HCT116 (cell line): ENCODE data around the gene TGM6. TPM values are rescaled to one million over a fixed set of nuclear protein-coding genes. Genes with fewer than 3 reads are reported as not detected.

Source experiments
- ATAC-seq: fragments of 200-7000 bp; cut with Tn5 transposase; 2 replicates; pipeline ENCODE4 v1.9.1; 2020; ENCODE audit warnings: mild to moderate bottlenecking, moderate library complexity
- BruUV-seq: library from RNA; stranded (reverse); fragments of 400-500 nt; replicated peaks from 2 replicates; lab custom pipeline; 2021; lab: Mats Ljungman, UMichigan
- CTCF ChIA-PET: fragments of 300-600 bp; sonication (Branson Sonifier 250); formaldehyde crosslinking; loops from one replicate; lab custom pipeline; 2021; ENCODE audit warnings: antibody characterized with exemption; lab: Charles Lee
- POLR2A ChIA-PET: fragments of 300-600, 350-600 bp; sonication (Branson Sonifier 250); formaldehyde crosslinking; loops from one replicate; lab custom pipeline; 2021; ENCODE audit warnings: antibody characterized with exemption; lab: Charles Lee
- RAD21 ChIA-PET, 2 experiments: fragments of 300-600 bp; sonication (Branson Sonifier 250); formaldehyde crosslinking; loops; one replicate each; lab custom pipeline; 2023; ENCODE audit warnings: low total read pairs in 2 of 2; ENCODE audit not compliant: uncharacterized antibody in 2 of 2, unreplicated experiment in 2 of 2, low non-redundant PET in 1 of 2; lab: Charles Lee
- DNase-seq: peaks from one replicate; pipeline ENCODE4 v3.0.0-alpha.2; 2010; ENCODE audit warnings: low read depth, low spot score
- H2AFZ ChIP-seq: fragments of 200-600 bp; shearing (Covaris generic), sonication (generic); 2 replicates; pipeline ENCODE4 v1.6.1; 2017; ENCODE audit warnings: low read depth, mixed run types, mixed read lengths, antibody characterized with exemption, low read length; ENCODE audit not compliant: poor library complexity, severe bottlenecking
- H3K27ac ChIP-seq: 2 replicates; pipeline ENCODE4 v1.5.1; 2012; ENCODE audit warnings: low read depth, low read length
- H3K27me3 ChIP-seq: fragments of 200-600 bp; sonication (generic); 2 replicates; pipeline ENCODE4 v1.6.1; 2016; ENCODE audit warnings: mixed run types, low read length, mixed read lengths; ENCODE audit not compliant: insufficient read depth
- H3K36me3 ChIP-seq, 2 experiments: fragments of 200-500 bp in 1 of 2; fragments of 200-600 bp in 1 of 2; sonication (Bioruptor generic) in 1 of 2; sonication (generic) in 1 of 2; 2 replicates each; pipeline versions ENCODE4 v1.5.1 to v1.6.1; 2014 to 2016; ENCODE audit warnings: low read length in 2 of 2, inconsistent platforms in 1 of 2, mixed read lengths in 1 of 2, mixed run types in 1 of 2; ENCODE audit not compliant: insufficient read depth in 2 of 2, control insufficient read depth in 1 of 2
- H3K4me1 ChIP-seq, 2 experiments: fragments of 200-600 bp in 1 of 2; sonication (generic) in 1 of 2; 2 replicates each; pipeline versions ENCODE4 v1.5.1 to v1.6.1; 2012 to 2017; ENCODE audit warnings: low read length in 2 of 2, inconsistent platforms in 1 of 2, mild to moderate bottlenecking in 1 of 2, mixed read lengths in 1 of 2, mixed run types in 1 of 2, moderate library complexity in 1 of 2; ENCODE audit not compliant: insufficient read depth in 2 of 2, control insufficient read depth in 1 of 2
- H3K4me2 ChIP-seq: fragments of 200-600 bp; sonication (generic); 2 replicates; pipeline ENCODE4 v1.6.1; 2017; ENCODE audit warnings: mixed run types, low read length, mixed read lengths
- H3K4me3 ChIP-seq, 2 experiments: fragments of 200-600 bp in 1 of 2; sonication (generic) in 1 of 2; replicated peaks in 1 of 2; 2 replicates each; pipeline ENCODE4 v1.5.1; 2011 to 2016; ENCODE audit warnings: low read length in 2 of 2, control low read depth in 1 of 2, low read depth in 1 of 2, mild to moderate bottlenecking in 1 of 2, mixed read lengths in 1 of 2, mixed run types in 1 of 2
- H3K79me2 ChIP-seq: fragments of 200-600 bp; sonication (generic); 2 replicates; pipeline ENCODE4 v1.6.1; 2017; ENCODE audit warnings: mild to moderate bottlenecking, mixed run types, low read length, moderate library complexity, mixed read lengths; ENCODE audit not compliant: insufficient read depth
- H3K9ac ChIP-seq: fragments of 200-600 bp; sonication (generic); 2 replicates; pipeline ENCODE4 v1.6.1; 2016; ENCODE audit warnings: low read length, mixed read lengths
- H3K9me2 ChIP-seq: fragments of 200-600 bp; sonication (generic), shearing (Covaris generic); 2 replicates; pipeline ENCODE4 v1.6.1; 2017; ENCODE audit warnings: mixed run types, mild to moderate bottlenecking, moderate library complexity; ENCODE audit not compliant: insufficient read depth
- H3K9me3 ChIP-seq, 2 experiments: fragments of 200-500 bp in 1 of 2; fragments of 200-600 bp in 1 of 2; sonication (Bioruptor generic) in 1 of 2; sonication (generic) in 1 of 2; 2 replicates each; pipeline ENCODE4 v1.6.1; 2014 to 2017; ENCODE audit warnings: low read length in 2 of 2, mixed read lengths in 2 of 2, inconsistent platforms in 1 of 2, low read depth in 1 of 2, mild to moderate bottlenecking in 1 of 2, mixed run types in 1 of 2, moderate library complexity in 1 of 2; ENCODE audit not compliant: control insufficient read depth in 1 of 2, insufficient read depth in 1 of 2
- H4K20me1 ChIP-seq: fragments of 200-600 bp; sonication (generic), shearing (Covaris generic); 2 replicates; pipeline ENCODE4 v1.6.1; 2017; ENCODE audit warnings: mixed run types, mild to moderate bottlenecking, moderate library complexity; ENCODE audit not compliant: insufficient read depth
- CEBPB ChIP-seq: IDR thresholded peaks from 2 replicates; pipeline ENCODE4 v1.6.1; 2012; ENCODE audit warnings: low read depth
- EGR1 ChIP-seq: IDR thresholded peaks from 2 replicates; pipeline ENCODE4 v1.6.1; 2012; ENCODE audit warnings: low read depth
- ELF1 ChIP-seq: IDR thresholded peaks from 2 replicates; pipeline ENCODE4 v1.6.1; 2012; ENCODE audit warnings: low read depth, borderline replicate concordance
- EZH2 ChIP-seq: fragments of 200-600 bp; sonication (generic); IDR thresholded peaks from 2 replicates; pipeline ENCODE4 v1.6.1; 2017; ENCODE audit warnings: antibody characterized with exemption, mixed run types
- FOSL1 ChIP-seq: IDR thresholded peaks from 2 replicates; pipeline ENCODE4 v1.6.1; 2012; ENCODE audit warnings: low read depth
- JUND ChIP-seq: IDR thresholded peaks from 2 replicates; pipeline ENCODE4 v1.6.1; 2012
- RAD21 ChIP-seq: IDR thresholded peaks from 2 replicates; pipeline ENCODE4 v1.6.1; 2012; ENCODE audit warnings: low read depth, mild to moderate bottlenecking
- SIN3A ChIP-seq: IDR thresholded peaks from 2 replicates; pipeline ENCODE4 v1.6.1; 2012; ENCODE audit warnings: low read depth
- SP1 ChIP-seq: IDR thresholded peaks from 2 replicates; pipeline ENCODE4 v1.6.1; 2012; ENCODE audit warnings: low read depth
- YY1 ChIP-seq: IDR thresholded peaks from 2 replicates; pipeline ENCODE4 v1.6.1; 2011; ENCODE audit warnings: low read length, low read depth, moderate library complexity, mild to moderate bottlenecking; ENCODE audit not compliant: insufficient replicate concordance; ENCODE audit errors: extremely low read depth
- ZFX ChIP-seq: fragments of 450-650 bp; IDR thresholded peaks from 2 replicates; pipeline ENCODE4 v1.6.1; 2017
- ZNF274 ChIP-seq: fragments of 200-500 bp; sonication (Bioruptor generic); IDR thresholded peaks from 2 replicates; pipeline ENCODE4 v1.6.1; 2014; ENCODE audit warnings: mild to moderate bottlenecking, low read depth, low read length, inconsistent platforms
- intact Hi-C: fragments of 100-400 bp; cut with micrococcal nuclease; formaldehyde crosslinking; loops from 2 replicates; pipeline ENCODE4 v1.10.0; 2022
- total RNA-seq: library from RNA; stranded (reverse); gene quantifications from one replicate; pipeline ENCODE4 v1.2.1, GENCODE V29; 2021; ENCODE audit not compliant: unreplicated experiment
- TF ChIP-seq, protein P1 (sequence below): IDR thresholded peaks from 2 replicates; pipeline ENCODE4 v1.6.1; 2012; ENCODE audit warnings: low read depth

TGM6 gene
- total RNA-seq, 1 experiment from 2014 or later, result not detected

- no peak for DNase-seq
- no peaks in the 10 kb centered on the region for H3K9me2 ChIP-seq
- TF ChIP-seq ZNF274, result no peak
- TF ChIP-seq ZFX, result no peak
- TF ChIP-seq FOSL1, result no peak
- TF ChIP-seq, protein P1, sequence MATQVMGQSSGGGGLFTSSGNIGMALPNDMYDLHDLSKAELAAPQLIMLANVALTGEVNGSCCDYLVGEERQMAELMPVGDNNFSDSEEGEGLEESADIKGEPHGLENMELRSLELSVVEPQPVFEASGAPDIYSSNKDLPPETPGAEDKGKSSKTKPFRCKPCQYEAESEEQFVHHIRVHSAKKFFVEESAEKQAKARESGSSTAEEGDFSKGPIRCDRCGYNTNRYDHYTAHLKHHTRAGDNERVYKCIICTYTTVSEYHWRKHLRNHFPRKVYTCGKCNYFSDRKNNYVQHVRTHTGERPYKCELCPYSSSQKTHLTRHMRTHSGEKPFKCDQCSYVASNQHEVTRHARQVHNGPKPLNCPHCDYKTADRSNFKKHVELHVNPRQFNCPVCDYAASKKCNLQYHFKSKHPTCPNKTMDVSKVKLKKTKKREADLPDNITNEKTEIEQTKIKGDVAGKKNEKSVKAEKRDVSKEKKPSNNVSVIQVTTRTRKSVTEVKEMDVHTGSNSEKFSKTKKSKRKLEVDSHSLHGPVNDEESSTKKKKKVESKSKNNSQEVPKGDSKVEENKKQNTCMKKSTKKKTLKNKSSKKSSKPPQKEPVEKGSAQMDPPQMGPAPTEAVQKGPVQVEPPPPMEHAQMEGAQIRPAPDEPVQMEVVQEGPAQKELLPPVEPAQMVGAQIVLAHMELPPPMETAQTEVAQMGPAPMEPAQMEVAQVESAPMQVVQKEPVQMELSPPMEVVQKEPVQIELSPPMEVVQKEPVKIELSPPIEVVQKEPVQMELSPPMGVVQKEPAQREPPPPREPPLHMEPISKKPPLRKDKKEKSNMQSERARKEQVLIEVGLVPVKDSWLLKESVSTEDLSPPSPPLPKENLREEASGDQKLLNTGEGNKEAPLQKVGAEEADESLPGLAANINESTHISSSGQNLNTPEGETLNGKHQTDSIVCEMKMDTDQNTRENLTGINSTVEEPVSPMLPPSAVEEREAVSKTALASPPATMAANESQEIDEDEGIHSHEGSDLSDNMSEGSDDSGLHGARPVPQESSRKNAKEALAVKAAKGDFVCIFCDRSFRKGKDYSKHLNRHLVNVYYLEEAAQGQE, result no peak
- no peak for TF ChIP-seq SIN3A
- TF ChIP-seq SP1, result no peak
- H3K27me3 ChIP-seq, result no peaks in the 10 kb centered on the region
- ChIA-PET POLR2A (no interaction called here), RAD21 (no interaction called here), CTCF (interaction anchor here (1.2 kb wide), 1 partner anchor 29 kb away, joined by 3 read pairs; no protein-coding TSS in a partner anchor)
- no peaks in the 10 kb centered on the region for H4K20me1 ChIP-seq
- ATAC-seq, result no peak
- no peak overlapping the region for H3K4me3 ChIP-seq
- H3K9me3 ChIP-seq, result no peaks in the 10 kb centered on the region
- intact Hi-C loops, result no loop called here
- H3K9ac ChIP-seq, result no peak overlapping the region
- no peaks in the 10 kb centered on the region for H3K36me3 ChIP-seq
- H3K27ac ChIP-seq, result no peak overlapping the region
- no peak overlapping the region for H2AFZ ChIP-seq
- no peaks in the 10 kb centered on the region for H3K79me2 ChIP-seq
- no TSS peak for BruUV-seq
- H3K4me2 ChIP-seq, result no peak overlapping the region
- H3K4me1 ChIP-seq, result no peaks in the 10 kb centered on the region
Measured at GRCh38 chr20:2416541-2417212, 36.0 kb downstream of the TGM6 start.

- intact Hi-C loops, result no loop called here
- no TSS peak for BruUV-seq
- H3K9me3 ChIP-seq, result no peaks in the 10 kb centered on the region
- no peak overlapping the region for H3K4me2 ChIP-seq
- H3K9me2 ChIP-seq, result no peaks in the 10 kb centered on the region
- H3K4me1 ChIP-seq, result no peaks in the 10 kb centered on the region
- H2AFZ ChIP-seq, result no peak overlapping the region
- TF ChIP-seq EZH2 (no peak), CEBPB (no peak), SP1 (no peak), YY1 (no peak), ELF1 (no peak), EGR1 (no peak), ZNF274 (no peak), RAD21 (no peak), JUND (no peak)
- no peaks in the 10 kb centered on the region for H4K20me1 ChIP-seq
- H3K9ac ChIP-seq, result no peak overlapping the region
- ChIA-PET POLR2A (no interaction called here), RAD21 (no interaction called here), CTCF (interaction anchor here (1.2 kb wide), 1 partner anchor 30 kb away, joined by 3 read pairs; no protein-coding TSS in a partner anchor)
- H3K79me2 ChIP-seq, result no peaks in the 10 kb centered on the region
- DNase-seq, result no peak
- no peaks in the 10 kb centered on the region for H3K27me3 ChIP-seq
- no peaks in the 10 kb centered on the region for H3K36me3 ChIP-seq
- no peak for ATAC-seq
- no peak overlapping the region for H3K27ac ChIP-seq
- no peak overlapping the region for H3K4me3 ChIP-seq
Measured at GRCh38 chr20:2417213-2417541, 36.5 kb downstream of the TGM6 start.
